ENCODE results near the gene RFX8.
"Not testable (repeated sequence)": the region's sequence is repeated elsewhere in the genome, so short reads cannot be mapped to it uniquely, and the experiment has no call there.

RFX8 gene

GRCh38 chr2:101486258-101486701 is 11.4 kb upstream of the RFX8 start:
- DNase-seq (ENCODE audit: low read depth): no peak

GRCh38 chr2:101485856-101486255 is 10.9 kb upstream of the RFX8 start:
- DNase-seq (ENCODE audit: low read depth): no peak

- DNase-seq (ENCODE audit: low read depth): no peak
Observed at GRCh38 chr2:101480764-101481163, 5.9 kb upstream of the RFX8 start.

- DNase-seq (ENCODE audit: low read depth): no peak
Observed at GRCh38 chr2:101479810-101480209, 4.9 kb upstream of the RFX8 start.

GRCh38 chr2:101479328-101479727 is 4.4 kb upstream of the RFX8 start:
- no peak for DNase-seq (ENCODE audit: low read depth)

GRCh38 chr2:101478181-101479001 is 3.5 kb upstream of the RFX8 start:
- DNase-seq (ENCODE audit: low read depth): no peak

- no peak for DNase-seq (ENCODE audit: low read depth)
Observed at GRCh38 chr2:101477556-101477955, 2.6 kb upstream of the RFX8 start.

- no peak for DNase-seq (ENCODE audit: low read depth)
Observed at GRCh38 chr2:101476605-101477208, 1.8 kb upstream of the RFX8 start.

- DNase-seq (ENCODE audit: low read depth): no peak
Observed at GRCh38 chr2:101473911-101474701, 806 bp downstream of the RFX8 start.

GRCh38 chr2:101473591-101473910 is 1.4 kb downstream of the RFX8 start:
- no peak for DNase-seq (ENCODE audit: low read depth)

GRCh38 chr2:101469863-101470262 is 5.0 kb downstream of the RFX8 start:
- DNase-seq (ENCODE audit: low read depth): no peak

GRCh38 chr2:101467306-101467705 is 7.6 kb downstream of the RFX8 start:
- DNase-seq (ENCODE audit: low read depth): no peak

GRCh38 chr2:101466426-101466825 is 8.5 kb downstream of the RFX8 start:
- no peak for DNase-seq (ENCODE audit: low read depth)

GRCh38 chr2:101464841-101465240 is 10.1 kb downstream of the RFX8 start:
- no peak for DNase-seq (ENCODE audit: low read depth)

- DNase-seq (ENCODE audit: low read depth): peak; percentile 98
Observed at GRCh38 chr2:101463911-101464641, 10.8 kb downstream of the RFX8 start.

- no peak for DNase-seq (ENCODE audit: low read depth)
Observed at GRCh38 chr2:101463421-101463820, 11.5 kb downstream of the RFX8 start.

- no peak for DNase-seq (ENCODE audit: low read depth)
Observed at GRCh38 chr2:101461381-101461780, 13.5 kb downstream of the RFX8 start.

- DNase-seq (ENCODE audit: low read depth): not testable (repeated sequence)
Observed at GRCh38 chr2:101454408-101454807, 20.5 kb downstream of the RFX8 start.

- no peak for DNase-seq (ENCODE audit: low read depth)
Observed at GRCh38 chr2:101450965-101451364, 23.9 kb downstream of the RFX8 start.

GRCh38 chr2:101446869-101447268 is 28.0 kb downstream of the RFX8 start:
- DNase-seq (ENCODE audit: low read depth): peak; percentile 80

- no peak for DNase-seq (ENCODE audit: low read depth)
Observed at GRCh38 chr2:101442667-101443061, 32.2 kb downstream of the RFX8 start.

- peak; percentile 73 for DNase-seq (ENCODE audit: low read depth)
Observed at GRCh38 chr2:101442042-101442666, 32.8 kb downstream of the RFX8 start.

Data from HS-5 (cell line).